Astrocyte (in vitro differentiated cells and primary cell): ENCODE data around the gene REL. TPM values are rescaled to one million over a fixed set of nuclear protein-coding genes. Genes with fewer than 3 reads are reported as not detected.

Source experiments
- DNase-seq: peaks from one replicate; pipeline ENCODE4 v3.0.0-alpha.2; 2010; ENCODE audit warnings: low read depth
- FAIRE-seq: peaks from 2 replicates; lab custom pipeline; 2011; peaks lifted over from hg19 to GRCh38; lab: Jason Lieb, UNC
- H2AFZ ChIP-seq: 2 replicates; pipeline ENCODE4 v1.6.0; 2012; ENCODE audit warnings: low read depth, low read length, inconsistent platforms
- H3K27ac ChIP-seq: 2 replicates; pipeline ENCODE4 v1.5.1; 2011; ENCODE audit warnings: low read depth, low read length, inconsistent platforms
- H3K27me3 ChIP-seq: 2 replicates; pipeline ENCODE4 v1.6.0; 2011; ENCODE audit warnings: low read length, inconsistent platforms; ENCODE audit not compliant: insufficient read depth
- H3K36me3 ChIP-seq: 2 replicates; pipeline ENCODE4 v1.5.1; 2011; ENCODE audit warnings: low read length, inconsistent platforms; ENCODE audit not compliant: insufficient read depth
- H3K4me1 ChIP-seq: 2 replicates; pipeline ENCODE4 v1.5.1; 2011; ENCODE audit warnings: low read length, inconsistent platforms; ENCODE audit not compliant: insufficient read depth
- H3K4me2 ChIP-seq: 2 replicates; pipeline ENCODE4 v1.6.0; 2012; ENCODE audit warnings: low read length, inconsistent platforms
- H3K4me3 ChIP-seq: 2 replicates; pipeline ENCODE4 v1.5.1; 2011; ENCODE audit warnings: low read depth, mild to moderate bottlenecking, low read length, inconsistent platforms; ENCODE audit not compliant: insufficient read depth
- H3K79me2 ChIP-seq: 2 replicates; pipeline ENCODE4 v1.6.0; 2012; ENCODE audit warnings: mild to moderate bottlenecking, low read length, inconsistent platforms; ENCODE audit not compliant: insufficient read depth
- H3K9ac ChIP-seq: 2 replicates; pipeline ENCODE4 v1.6.0; 2012; ENCODE audit warnings: mild to moderate bottlenecking, low read length, inconsistent platforms
- H3K9me3 ChIP-seq: 2 replicates; pipeline ENCODE4 v1.5.1; 2012; ENCODE audit warnings: low read depth, mild to moderate bottlenecking, low read length, inconsistent platforms; ENCODE audit not compliant: insufficient read depth
- H4K20me1 ChIP-seq: 2 replicates; pipeline ENCODE4 v1.6.0; 2012; ENCODE audit warnings: low read length, inconsistent platforms; ENCODE audit not compliant: insufficient read depth
- H3K27ac Mint-ChIP-seq: one replicate; pipeline ENCODE4 v1.8.0; 2021; ENCODE audit warnings: mild to moderate bottlenecking, mixed read lengths; ENCODE audit not compliant: unreplicated experiment
- H3K27me3 Mint-ChIP-seq: one replicate; pipeline ENCODE4 v1.8.0; 2021; ENCODE audit warnings: low read depth, mixed read lengths; ENCODE audit not compliant: unreplicated experiment
- H3K36me3 Mint-ChIP-seq: one replicate; pipeline ENCODE4 v1.8.0; 2021; ENCODE audit warnings: low read depth, mixed read lengths; ENCODE audit not compliant: unreplicated experiment
- H3K4me1 Mint-ChIP-seq: one replicate; pipeline ENCODE4 v1.8.0; 2021; ENCODE audit warnings: low read depth, mixed read lengths; ENCODE audit not compliant: unreplicated experiment
- H3K4me3 Mint-ChIP-seq: one replicate; pipeline ENCODE4 v1.8.0; 2021; ENCODE audit warnings: mild to moderate bottlenecking, moderate library complexity, mixed read lengths; ENCODE audit not compliant: unreplicated experiment
- H3K9me3 Mint-ChIP-seq: one replicate; pipeline ENCODE4 v1.8.0; 2021; ENCODE audit warnings: mild to moderate bottlenecking, mixed read lengths; ENCODE audit not compliant: unreplicated experiment
- EZH2 ChIP-seq: IDR thresholded peaks from 2 replicates; pipeline ENCODE4 v1.6.1; 2012; ENCODE audit warnings: mild to moderate bottlenecking, low read length, inconsistent platforms; ENCODE audit not compliant: insufficient read depth
- total RNA-seq: library from RNA; stranded (reverse); gene quantifications from 2 replicates; pipeline ENCODE4 v1.2.1, GENCODE V29; 2021
- TF ChIP-seq, protein P1 (sequence below): IDR thresholded peaks from 2 replicates; pipeline ENCODE4 v1.5.1; 2011; ENCODE audit warnings: low read depth, mild to moderate bottlenecking, inconsistent platforms, low read length, moderate library complexity; ENCODE audit not compliant: insufficient read depth

REL gene
- total RNA-seq, 1 donor from 2014 or later: 6.5 TPM

GRCh38 chr2:60948161-60948560 is 66.8 kb downstream of the REL start:
- no peaks in the 10 kb centered on the region for H3K27me3 ChIP-seq
- H3K4me2 ChIP-seq: no peak overlapping the region
- peaks cover 3% of the 10 kb centered on the region for H3K4me1 Mint-ChIP-seq
- H3K9me3 Mint-ChIP-seq: no peaks in the 10 kb centered on the region
- no peak overlapping the region for H2AFZ ChIP-seq
- TF ChIP-seq, protein P1, sequence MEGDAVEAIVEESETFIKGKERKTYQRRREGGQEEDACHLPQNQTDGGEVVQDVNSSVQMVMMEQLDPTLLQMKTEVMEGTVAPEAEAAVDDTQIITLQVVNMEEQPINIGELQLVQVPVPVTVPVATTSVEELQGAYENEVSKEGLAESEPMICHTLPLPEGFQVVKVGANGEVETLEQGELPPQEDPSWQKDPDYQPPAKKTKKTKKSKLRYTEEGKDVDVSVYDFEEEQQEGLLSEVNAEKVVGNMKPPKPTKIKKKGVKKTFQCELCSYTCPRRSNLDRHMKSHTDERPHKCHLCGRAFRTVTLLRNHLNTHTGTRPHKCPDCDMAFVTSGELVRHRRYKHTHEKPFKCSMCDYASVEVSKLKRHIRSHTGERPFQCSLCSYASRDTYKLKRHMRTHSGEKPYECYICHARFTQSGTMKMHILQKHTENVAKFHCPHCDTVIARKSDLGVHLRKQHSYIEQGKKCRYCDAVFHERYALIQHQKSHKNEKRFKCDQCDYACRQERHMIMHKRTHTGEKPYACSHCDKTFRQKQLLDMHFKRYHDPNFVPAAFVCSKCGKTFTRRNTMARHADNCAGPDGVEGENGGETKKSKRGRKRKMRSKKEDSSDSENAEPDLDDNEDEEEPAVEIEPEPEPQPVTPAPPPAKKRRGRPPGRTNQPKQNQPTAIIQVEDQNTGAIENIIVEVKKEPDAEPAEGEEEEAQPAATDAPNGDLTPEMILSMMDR: no peak
- no peak for TF ChIP-seq EZH2
- H3K36me3 Mint-ChIP-seq: peaks cover 28% of the 10 kb centered on the region
- no peak overlapping the region for H3K4me3 Mint-ChIP-seq
- H3K27ac ChIP-seq: no peak overlapping the region
- FAIRE-seq (no peak), DNase-seq (no peak)
- H3K9me3 ChIP-seq: no peaks in the 10 kb centered on the region
- H3K4me1 ChIP-seq: no peaks in the 10 kb centered on the region
- no peaks in the 10 kb centered on the region for H3K27me3 Mint-ChIP-seq
- H3K27ac Mint-ChIP-seq: no peak overlapping the region
- no peak overlapping the region for H3K4me3 ChIP-seq
- H3K36me3 ChIP-seq: no peaks in the 10 kb centered on the region
- H3K9ac ChIP-seq: no peak overlapping the region
- no peaks in the 10 kb centered on the region for H3K79me2 ChIP-seq
- H4K20me1 ChIP-seq: no peaks in the 10 kb centered on the region

DNA sequence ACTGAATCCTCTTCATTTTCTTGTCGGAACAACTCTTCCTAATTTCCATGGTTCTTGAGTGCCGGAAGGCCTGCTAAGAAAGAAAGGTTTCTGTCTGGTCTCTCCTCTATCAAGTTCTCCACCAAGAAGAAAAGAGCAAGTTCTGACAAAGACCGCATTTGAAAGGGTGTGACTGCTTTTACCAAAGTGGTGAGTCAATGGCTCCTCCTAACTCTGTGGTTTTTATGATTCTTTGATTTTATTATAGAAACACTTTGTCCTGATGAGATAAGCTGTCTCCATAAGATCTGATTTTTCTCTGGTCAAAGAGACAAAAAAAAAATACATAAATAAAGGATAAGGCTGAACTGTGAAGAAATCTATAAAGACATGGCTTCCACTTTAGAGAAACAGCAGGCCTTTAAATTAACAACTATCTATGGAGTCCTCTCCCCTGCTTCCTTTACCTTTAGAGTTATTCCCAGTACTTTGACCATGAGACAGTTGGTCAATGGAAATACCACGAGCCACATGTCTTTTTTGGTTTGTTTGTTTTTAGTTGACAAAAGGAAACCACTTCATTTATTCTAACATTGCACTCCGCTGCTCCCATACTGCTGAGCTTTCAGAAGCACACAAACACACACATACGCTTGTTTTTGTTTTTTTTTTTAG is 67.7 kb downstream of the REL start:
- H3K4me2 ChIP-seq: no peak overlapping the region
- Mint-ChIP-seq H3K36me3 (peaks cover 28% of the 10 kb centered on the region), H3K9me3 (no peaks in the 10 kb centered on the region), H3K4me1 (peaks cover 3% of the 10 kb centered on the region), H3K27me3 (no peaks in the 10 kb centered on the region), H3K27ac (peak overlapping the region; percentile 34), H3K4me3 (no peak overlapping the region)
- no peak overlapping the region for H3K4me3 ChIP-seq
- H3K36me3 ChIP-seq: peaks cover 4% of the 10 kb centered on the region
- H3K9me3 ChIP-seq: no peaks in the 10 kb centered on the region
- no peaks in the 10 kb centered on the region for H3K27me3 ChIP-seq
- no peak overlapping the region for H3K9ac ChIP-seq
- H3K79me2 ChIP-seq: no peaks in the 10 kb centered on the region
- no peaks in the 10 kb centered on the region for H4K20me1 ChIP-seq
- TF ChIP-seq, protein P1: no peak
- no peak for TF ChIP-seq EZH2
- FAIRE-seq (no peak), DNase-seq (peak; percentile 70)
- no peaks in the 10 kb centered on the region for H3K4me1 ChIP-seq
- no peak overlapping the region for H2AFZ ChIP-seq
- H3K27ac ChIP-seq: no peak overlapping the region

DNA sequence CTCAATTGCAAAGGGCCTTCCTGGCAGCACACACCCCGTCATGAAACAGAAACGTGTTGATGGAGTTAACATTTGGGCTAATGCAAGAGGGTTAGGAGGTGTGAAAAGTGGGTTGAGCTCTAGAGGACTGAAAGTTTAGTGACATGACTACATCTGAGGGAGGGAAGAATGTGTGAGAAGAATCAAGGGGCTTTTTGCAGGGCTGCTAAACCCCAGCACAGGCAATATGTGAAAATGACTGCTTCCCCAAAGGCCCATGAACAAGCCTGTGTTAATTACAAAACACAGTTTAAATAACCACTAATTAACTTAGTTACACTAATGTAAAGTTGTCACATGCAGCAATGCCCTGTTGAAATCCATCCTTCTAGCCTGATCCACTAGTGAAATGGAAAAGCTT is 72.8 kb downstream of the REL start:
- FAIRE-seq: no peak
- Histone ChIP-seq H3K4me1 (peaks cover 8% of the 10 kb centered on the region), H3K9me3 (no peaks in the 10 kb centered on the region), H3K79me2 (no peaks in the 10 kb centered on the region), H2AFZ (no peak overlapping the region), H3K4me3 (no peak overlapping the region), H3K4me2 (no peak overlapping the region), H3K27ac (no peak overlapping the region), H3K27me3 (no peaks in the 10 kb centered on the region), H3K36me3 (peaks cover 4% of the 10 kb centered on the region), H4K20me1 (no peaks in the 10 kb centered on the region), H3K9ac (no peak overlapping the region)
- TF ChIP-seq, protein P1: no peak
- TF ChIP-seq EZH2: no peak
- Mint-ChIP-seq H3K4me3 (no peak overlapping the region), H3K36me3 (peaks cover 21% of the 10 kb centered on the region), H3K4me1 (peaks cover 5% of the 10 kb centered on the region), H3K9me3 (no peaks in the 10 kb centered on the region), H3K27ac (no peak overlapping the region), H3K27me3 (no peaks in the 10 kb centered on the region)
- DNase-seq: no peak
